ENCODE data around the gene G6PD. TPM values are rescaled to one million over a fixed set of nuclear protein-coding genes. Genes with fewer than 3 reads are reported as not detected.

The G6PD gene
- polyA plus RNA-seq, 1 donor from 2014 or later = 4.8 TPM

Other genes with a start within 250 kb of the G6PD start
- 396 TPM for gene FLNA, start 172.2 kb downstream of the G6PD start, polyA plus RNA-seq
- 32.4 TPM for gene EMD, start 167.6 kb downstream of the G6PD start, polyA plus RNA-seq
- 5,716 TPM for gene RPL10, start 148.5 kb downstream of the G6PD start, polyA plus RNA-seq
- 29.4 TPM for gene DNASE1L1, start 137.6 kb downstream of the G6PD start, polyA plus RNA-seq
- 51.3 TPM for gene TAFAZZIN, start 135.3 kb downstream of the G6PD start, polyA plus RNA-seq
- 93.9 TPM for gene ATP6AP1, start 118.2 kb downstream of the G6PD start, polyA plus RNA-seq
- 38.1 TPM for gene GDI1, start 109.7 kb downstream of the G6PD start, polyA plus RNA-seq
- 31.3 TPM for gene FAM50A, start 102.7 kb downstream of the G6PD start, polyA plus RNA-seq
- gene PLXNA3, start 88.6 kb downstream of the G6PD start, polyA plus RNA-seq = 2.7 TPM
- gene LAGE3, start 67.6 kb downstream of the G6PD start, polyA plus RNA-seq = 51.7 TPM
- 41.4 TPM for gene UBL4A, start 60.2 kb downstream of the G6PD start, polyA plus RNA-seq
- gene SLC10A3, start 56.2 kb downstream of the G6PD start, polyA plus RNA-seq = 54.9 TPM
- 23.6 TPM for gene FAM3A, start 30.6 kb downstream of the G6PD start, polyA plus RNA-seq
- 37.3 TPM for gene IKBKG, start 774 bp upstream of the G6PD start, polyA plus RNA-seq
- not detected for gene CTAG1A, start 38.3 kb upstream of the G6PD start, polyA plus RNA-seq
- not detected for gene CTAG1B, start 72.4 kb upstream of the G6PD start, polyA plus RNA-seq
- not detected for gene CTAG2, start 106.7 kb upstream of the G6PD start, polyA plus RNA-seq
- 3.0 TPM for gene GAB3, start 204.2 kb upstream of the G6PD start, polyA plus RNA-seq
- 34.4 TPM for gene DKC1, start 216.0 kb upstream of the G6PD start, polyA plus RNA-seq